Right renal cortex interstitium (tissue), 3 donors: ENCODE measurements around the gene TREML1. TPM values are rescaled to one million over a fixed set of nuclear protein-coding genes. Genes with fewer than 3 reads are reported as not detected.
"Not testable (repeated sequence)": the region's sequence is repeated elsewhere in the genome, so short reads cannot be mapped to it uniquely, and the experiment has no call there.

ENCODE experiments used
- DNase-seq, 3 donors: peaks; one replicate each; pipeline ENCODE4 v3.0.0-alpha.2; 2013; ENCODE audit warnings: low read depth in 3 of 3, low spot score in 2 of 3
- polyA plus RNA-seq, 3 donors: library from polyadenylated mRNA; unstranded; fragments of 120-200 nt; gene quantifications; one replicate each; pipeline ENCODE4 v1.2.1, GENCODE V29; 2013; ENCODE audit not compliant: insufficient read length in 3 of 3

The TREML1 gene
- polyA plus RNA-seq, 3 donors: 0.40 to 1.5 (median 0.72) TPM

DNA sequence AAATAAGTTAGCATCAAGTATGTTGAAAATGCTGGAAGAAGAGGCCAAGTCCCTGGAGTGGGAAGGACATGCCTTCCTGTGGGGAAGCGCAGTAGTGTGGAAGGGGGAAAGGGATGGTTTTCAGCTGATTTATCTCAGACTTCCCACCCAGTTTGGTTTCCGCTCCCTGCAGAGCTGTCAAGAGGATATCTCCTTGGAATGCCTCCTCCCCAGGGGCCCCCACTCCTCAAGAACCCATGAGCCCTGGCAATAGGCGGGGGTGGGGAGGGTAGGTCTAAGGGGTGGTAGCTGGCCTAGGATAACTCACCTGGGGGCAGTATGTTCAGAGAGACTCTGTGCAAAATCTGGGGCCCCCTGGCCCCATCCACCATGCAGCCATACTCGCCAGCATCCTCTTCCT, 696 bp downstream of the TREML1 start:
- DNase-seq: no peak

DNA sequence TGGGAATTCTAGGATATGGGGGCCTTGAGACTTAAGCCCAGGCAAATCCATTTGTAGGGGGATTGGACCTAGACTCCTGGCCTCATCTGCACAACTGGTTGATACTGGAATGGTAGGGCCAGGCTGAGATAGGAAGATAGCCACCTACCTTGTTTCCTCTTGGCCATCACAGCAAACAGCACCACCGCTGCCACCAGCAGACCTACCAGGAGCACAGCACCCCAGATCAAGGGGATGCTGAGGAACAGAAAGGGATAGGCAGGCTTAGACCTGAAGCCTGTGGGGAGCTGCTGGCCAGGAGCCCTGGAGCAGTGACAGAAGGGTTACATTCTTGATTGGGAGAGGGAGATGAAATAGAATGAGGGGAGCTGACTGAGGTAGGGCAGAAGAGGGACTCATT, 3.5 kb downstream of the TREML1 start:
- no peak for DNase-seq

DNA sequence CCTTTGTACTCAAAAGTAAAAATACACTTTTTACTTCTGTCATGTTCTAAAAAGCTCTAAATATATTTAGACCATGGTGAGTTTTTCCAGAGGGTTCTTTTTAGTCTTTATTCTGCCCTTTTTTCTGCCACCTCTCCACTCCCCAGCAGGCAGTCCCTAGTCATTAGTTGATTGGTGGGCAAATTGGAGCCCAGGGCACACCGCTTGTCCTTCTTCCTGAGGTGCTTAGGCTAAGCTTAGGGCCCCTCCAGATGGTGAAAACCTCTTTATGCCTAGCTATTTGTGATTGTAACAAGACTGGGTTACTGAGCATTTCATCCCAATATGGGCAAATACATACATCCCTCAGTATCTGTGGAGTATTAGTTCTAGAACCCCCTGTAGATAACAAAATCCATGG, 6.2 kb downstream of the TREML1 start:
- DNase-seq: no peak

DNA sequence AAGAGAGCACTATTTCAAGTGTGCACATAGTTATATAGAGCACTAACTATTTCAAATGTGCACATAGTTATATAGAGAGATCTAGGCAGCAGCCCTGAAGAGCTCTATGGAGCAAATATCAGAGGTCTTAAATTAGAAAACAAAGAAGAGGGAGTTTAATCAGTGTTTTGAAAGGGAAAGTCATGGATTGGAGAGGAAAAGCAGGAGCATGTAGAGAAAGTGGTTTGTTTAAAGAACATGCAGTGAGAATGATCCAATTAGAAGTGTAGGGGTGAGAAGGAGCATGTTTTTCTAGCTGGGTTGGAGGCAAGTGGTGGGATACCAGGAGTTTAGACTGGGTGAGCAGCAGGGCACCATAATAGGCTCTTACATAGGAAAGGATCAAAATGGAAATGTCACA, 17.2 kb downstream of the TREML1 start:
- DNase-seq: no peak

DNA sequence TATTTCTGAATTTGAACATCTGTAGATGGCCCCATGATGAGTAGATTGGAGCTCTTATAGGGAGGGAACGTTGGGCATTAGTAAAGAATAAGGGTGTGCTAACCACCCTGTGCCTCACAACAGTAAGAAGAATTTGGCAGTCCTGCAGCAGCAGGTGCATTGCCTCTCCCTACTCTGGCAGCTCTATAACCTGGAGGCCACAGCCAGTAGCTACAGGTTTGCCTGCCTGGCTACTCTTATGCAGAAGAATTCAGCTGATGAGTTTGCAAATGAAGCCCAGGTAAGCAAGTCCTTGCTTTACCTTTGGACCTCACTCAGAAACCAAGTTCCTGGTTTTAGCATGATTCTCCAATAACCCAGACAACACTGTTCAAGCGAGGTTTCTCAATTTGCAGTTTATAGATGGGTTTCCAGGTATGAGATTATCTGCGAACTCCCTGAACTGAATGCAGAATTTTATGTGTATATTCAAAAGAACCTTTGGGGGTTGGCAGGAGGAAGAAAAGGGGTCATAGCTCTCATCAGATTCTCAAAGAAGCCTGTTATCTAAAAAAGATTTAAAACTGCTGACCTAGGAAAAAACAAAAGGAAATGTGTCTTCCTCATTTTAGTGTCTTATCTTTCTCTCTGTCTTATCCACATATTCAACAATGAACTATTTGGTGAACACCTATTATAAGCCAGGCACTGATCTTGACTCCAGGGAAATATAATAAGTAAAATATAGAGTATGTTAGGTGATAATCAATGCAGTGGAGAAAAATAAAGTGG, 18.9 kb downstream of the TREML1 start:
- no peak for DNase-seq

DNA sequence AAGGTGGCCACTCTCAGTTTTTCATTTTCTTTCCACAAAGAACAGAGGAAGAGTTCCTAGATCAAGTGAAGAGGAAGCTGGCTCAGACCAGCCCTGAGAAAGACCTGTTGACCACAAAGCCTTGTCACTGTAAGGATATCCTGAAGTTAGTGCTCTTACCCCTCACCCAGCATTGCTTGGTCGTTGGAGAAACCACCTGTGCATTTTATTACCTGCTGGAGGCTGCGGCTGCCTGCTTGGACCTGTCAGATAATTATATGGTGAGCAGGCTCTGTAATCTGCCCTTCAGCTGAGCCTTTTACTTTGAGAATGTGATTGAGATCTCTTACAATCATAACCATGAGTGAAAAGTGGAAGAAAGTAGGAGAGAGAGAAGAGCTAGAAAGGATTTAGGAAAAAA, 21.9 kb downstream of the TREML1 start:
- DNase-seq: no peak

DNA sequence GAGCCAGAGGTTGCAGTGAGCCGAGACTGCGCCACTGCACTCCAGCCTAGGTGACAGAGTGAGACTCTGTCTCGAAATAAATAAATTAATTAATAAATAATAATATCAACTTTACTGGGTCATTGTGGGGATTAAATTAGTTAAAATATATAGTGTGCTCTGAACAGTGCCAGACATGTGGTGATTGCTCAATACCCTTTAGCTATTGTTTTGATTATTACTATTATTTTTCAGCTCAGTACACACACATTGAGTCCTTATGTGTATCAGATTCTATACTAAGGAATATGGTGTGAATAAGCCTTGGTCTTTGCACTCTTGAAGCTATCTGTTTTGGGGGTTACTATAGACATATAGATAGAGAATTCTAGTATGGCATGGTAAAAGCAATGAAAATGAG, 28.9 kb downstream of the TREML1 start:
- DNase-seq: no peak

DNA sequence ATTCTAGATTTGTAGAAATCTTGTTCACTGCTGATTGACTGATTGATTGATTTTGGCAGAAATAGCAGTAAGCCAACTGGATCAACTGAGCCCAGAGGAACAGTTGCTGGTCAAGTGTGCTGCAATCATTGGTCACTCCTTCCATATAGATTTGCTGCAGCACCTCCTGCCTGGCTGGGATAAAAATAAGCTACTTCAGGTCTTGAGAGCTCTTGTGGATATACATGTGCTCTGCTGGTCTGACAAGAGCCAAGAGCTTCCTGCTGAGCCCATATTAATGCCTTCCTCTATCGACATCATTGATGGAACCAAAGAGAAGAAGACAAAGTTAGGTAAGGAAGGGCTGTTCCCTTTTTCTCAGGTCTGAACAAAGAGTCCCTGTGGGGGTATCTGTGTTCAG, 31.2 kb downstream of the TREML1 start:
- no peak for DNase-seq

DNA sequence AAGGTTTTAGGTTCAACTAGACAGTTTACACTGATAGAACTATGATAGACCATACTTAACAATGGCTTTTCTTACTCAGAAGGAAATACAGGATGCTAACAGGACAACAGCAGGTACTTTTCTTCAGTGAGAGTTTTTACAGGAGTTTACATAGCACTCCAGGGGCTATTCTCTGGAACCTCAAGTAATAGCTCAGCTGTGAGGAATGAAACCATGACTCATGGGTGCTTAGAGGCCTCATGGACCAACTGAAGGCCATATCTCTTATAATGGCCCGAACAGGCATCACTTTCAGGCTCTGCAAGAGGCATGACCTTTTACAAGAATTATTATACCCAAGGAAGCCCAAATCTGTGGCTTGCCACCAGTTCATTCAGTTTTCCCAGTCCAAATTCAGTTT, 31.8 kb downstream of the TREML1 start:
- no peak for DNase-seq

DNA sequence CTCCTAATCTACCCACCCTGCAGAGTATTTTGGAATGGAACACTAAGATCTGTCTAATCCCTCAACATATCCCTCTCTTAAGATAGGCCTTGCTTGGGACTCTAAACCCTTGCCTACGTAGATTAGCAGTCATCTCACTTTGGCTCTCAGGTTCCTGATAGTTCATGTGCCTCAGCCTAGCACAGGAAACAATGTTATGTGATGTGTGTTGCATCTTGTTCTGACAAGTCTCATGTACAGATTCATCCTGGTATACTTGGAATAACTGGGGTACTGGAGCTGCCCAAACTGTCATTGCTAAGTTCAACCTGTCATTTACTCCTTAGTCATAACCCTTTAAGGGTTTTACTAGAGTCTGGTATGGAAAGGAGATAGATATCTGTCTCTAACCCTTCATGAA, 34.1 kb downstream of the TREML1 start:
- no peak for DNase-seq

DNA sequence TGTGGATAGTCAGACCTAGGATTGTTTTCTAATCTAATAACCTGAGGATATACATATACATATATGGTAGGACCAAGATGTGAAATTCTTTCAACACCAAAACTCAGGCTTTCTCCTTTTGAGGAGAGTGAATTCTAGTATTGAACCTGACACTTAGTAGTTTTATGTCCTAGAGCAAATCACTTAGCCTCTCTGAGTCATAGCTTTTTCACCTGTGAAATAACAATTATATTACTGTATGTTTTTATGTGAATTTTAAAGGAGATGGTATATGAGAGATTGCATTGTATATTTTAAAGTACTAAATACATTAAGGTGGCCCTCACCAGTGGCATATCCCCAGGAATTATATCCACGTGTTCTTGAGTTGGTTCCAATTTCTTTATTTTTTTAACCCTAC, 34.6 kb downstream of the TREML1 start:
- no peak for DNase-seq

DNA sequence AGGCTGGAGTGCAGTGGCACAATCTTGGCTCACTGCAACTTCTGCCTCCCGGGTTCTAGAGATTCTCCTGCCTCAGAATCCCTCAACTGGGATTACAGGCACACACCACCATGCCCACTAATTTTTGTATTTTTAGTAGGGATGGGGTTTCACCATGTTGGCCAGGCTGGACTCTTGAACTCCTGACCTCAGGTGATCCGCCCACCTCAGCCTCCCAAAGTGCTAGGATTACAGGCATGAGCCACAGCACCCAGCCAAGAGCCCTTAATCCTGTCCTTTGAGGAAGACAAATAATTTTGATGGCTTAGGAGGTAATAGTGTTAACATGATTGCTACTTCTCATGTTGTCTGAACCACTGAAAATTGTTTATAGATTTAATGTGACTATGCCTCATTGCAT, 39.1 kb downstream of the TREML1 start:
- not testable (repeated sequence) for DNase-seq

DNA sequence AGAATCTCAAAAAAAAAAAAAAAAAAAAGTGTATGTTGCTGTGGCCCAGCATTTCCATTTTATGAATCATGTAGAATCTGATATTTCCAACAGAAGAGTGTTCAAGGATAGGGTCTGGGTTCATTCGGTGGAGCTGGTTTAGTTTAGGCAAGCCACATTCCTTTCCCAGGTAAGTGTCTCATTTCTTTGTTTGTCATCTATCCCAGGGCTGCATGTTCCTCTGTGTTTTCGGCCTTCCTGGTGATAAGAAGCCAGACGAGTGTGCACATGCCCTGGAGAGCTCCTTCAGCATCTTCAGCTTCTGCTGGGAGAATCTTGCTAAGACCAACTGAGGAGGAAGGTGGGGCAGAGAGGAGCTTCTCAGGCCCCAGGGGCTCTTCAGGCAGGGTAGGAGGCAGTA, 43.1 kb downstream of the TREML1 start:
- no peak for DNase-seq

DNA sequence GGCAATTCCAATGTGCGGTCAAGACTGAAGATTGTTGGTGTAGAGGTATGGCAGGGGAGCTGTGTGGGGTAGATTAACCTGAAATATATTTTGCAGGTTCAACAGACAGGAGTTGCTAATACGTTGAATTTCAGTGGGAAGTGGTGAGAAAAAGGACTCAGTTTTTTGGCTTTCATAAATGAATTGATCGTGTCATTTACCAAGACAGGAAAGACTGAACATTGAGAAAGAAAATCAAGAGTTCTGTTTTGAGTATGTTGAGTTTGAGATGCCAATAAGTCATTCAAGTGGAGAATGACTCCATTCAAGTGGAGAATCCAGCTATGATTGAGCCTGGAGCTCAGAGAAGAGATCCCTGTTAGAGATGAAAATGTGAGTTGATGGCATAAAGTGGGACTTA, 50.3 kb downstream of the TREML1 start:
- no peak for DNase-seq

DNA sequence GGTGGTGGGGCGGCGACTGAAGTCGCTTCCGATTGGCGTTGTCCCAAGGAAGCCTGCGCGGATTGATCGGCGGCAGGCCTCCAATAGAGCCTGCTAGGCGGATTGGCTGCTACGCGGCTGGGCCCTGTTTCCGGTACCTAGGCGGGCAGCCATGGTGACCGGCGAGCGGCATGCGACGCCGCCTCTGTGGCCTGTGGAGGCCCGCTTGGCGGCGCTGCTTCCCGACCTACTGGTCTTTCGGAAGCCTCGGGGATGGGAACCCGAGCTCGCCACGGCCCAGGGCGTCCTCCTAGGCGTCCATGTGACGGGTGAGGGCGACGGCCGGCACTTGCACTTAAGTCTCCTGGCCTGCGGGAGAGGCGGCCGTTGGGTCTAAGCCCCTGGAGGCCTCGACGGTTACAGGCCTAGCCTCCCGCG, 53.3 kb downstream of the TREML1 start:
- no peak for DNase-seq

Other genes with a start within 250 kb of the TREML1 start
- 1 to 10 TPM; 5.2 to 6.0 (median 5.2) TPM for gene UNC5CL, start 115.1 kb downstream of the TREML1 start, polyA plus RNA-seq
- under 1 TPM; 0.35 to 0.87 (median 0.44) TPM for gene TSPO2, start 111.9 kb downstream of the TREML1 start, polyA plus RNA-seq
- under 1 TPM; 0.23 to 0.60 (median 0.46) TPM for gene APOBEC2, start 101.1 kb downstream of the TREML1 start, polyA plus RNA-seq
- gene OARD1, start 82.0 kb downstream of the TREML1 start, polyA plus RNA-seq: 10 to 100 TPM; 64.6 to 73.3 (median 70.2) TPM
- 10 to 100 TPM; 52.5 to 55.6 (median 53.6) TPM for gene NFYA, start 81.4 kb downstream of the TREML1 start, polyA plus RNA-seq
- under 1 TPM; 0.29 to 0.59 (median 0.31) TPM for gene TREM2, start 8.8 kb upstream of the TREML1 start, polyA plus RNA-seq
- under 1 TPM; 0.04 to 0.16 (median 0.10) TPM for gene TREML2, start 46.8 kb upstream of the TREML1 start, polyA plus RNA-seq
- not detected for gene TREML4, start 74.0 kb upstream of the TREML1 start, polyA plus RNA-seq
- under 1 TPM in 1 of 3 donors, not detected in 2; 0.14 TPM for gene TREM1, start 132.3 kb upstream of the TREML1 start, polyA plus RNA-seq
- not detected for gene NCR2, start 181.3 kb upstream of the TREML1 start, polyA plus RNA-seq